Measurements from ENCODE around the gene PAK6. TPM values are rescaled to one million over a fixed set of nuclear protein-coding genes. Genes with fewer than 3 reads are reported as not detected.
A peak's percentile ranks its signal among the peaks of the same experiment; 100 is the strongest.

The PAK6 gene
- total RNA-seq: not detected in 2 replicates

GRCh38 chr15:40238532-40239403 lies at the start of gene PAK6:
PAK6 (plus strand) TSS chr15:40239063; CDS start chr15:40264786, 25,723 bp downstream.
- no peak for DNase-seq (ENCODE audit: low read depth, low spot score)

- peak; percentile 55 for DNase-seq (ENCODE audit: low read depth, low spot score)
These were observed 48.3 kb upstream of the PAK6 start for GRCh38 chr15:40190591-40190990.

GRCh38 chr15:40192942-40193341 lies 45.9 kb upstream of the PAK6 start:
- no peak for DNase-seq (ENCODE audit: low read depth, low spot score)

- DNase-seq (ENCODE audit: low read depth, low spot score): no peak
These were observed 41.4 kb upstream of the PAK6 start for GRCh38 chr15:40197434-40197833.

GRCh38 chr15:40198355-40199085 lies 40.3 kb upstream of the PAK6 start:
- no peak for DNase-seq (ENCODE audit: low read depth, low spot score)

- DNase-seq (ENCODE audit: low read depth, low spot score): no peak
These were observed 34.8 kb upstream of the PAK6 start for GRCh38 chr15:40204100-40204499.

GRCh38 chr15:40217166-40217824 lies 21.6 kb upstream of the PAK6 start:
- peak; percentile 32 for DNase-seq (ENCODE audit: low read depth, low spot score)

GRCh38 chr15:40219801-40220200 lies 19.1 kb upstream of the PAK6 start:
- DNase-seq (ENCODE audit: low read depth, low spot score): peak; percentile 35

- DNase-seq (ENCODE audit: low read depth, low spot score): no peak
These were observed 16.7 kb upstream of the PAK6 start for GRCh38 chr15:40222131-40222530.

GRCh38 chr15:40226736-40227135 lies 12.1 kb upstream of the PAK6 start:
- DNase-seq (ENCODE audit: low read depth, low spot score): no peak

- no peak for DNase-seq (ENCODE audit: low read depth, low spot score)
These were observed 9.5 kb upstream of the PAK6 start for GRCh38 chr15:40229316-40229715.

GRCh38 chr15:40229956-40230355 lies 8.9 kb upstream of the PAK6 start:
- DNase-seq (ENCODE audit: low read depth, low spot score): no peak

GRCh38 chr15:40232625-40233070 lies 6.2 kb upstream of the PAK6 start:
- DNase-seq (ENCODE audit: low read depth, low spot score): no peak

GRCh38 chr15:40233727-40234577 lies 4.9 kb upstream of the PAK6 start:
- DNase-seq (ENCODE audit: low read depth, low spot score): no peak

- no peak for DNase-seq (ENCODE audit: low read depth, low spot score)
These were observed 4.1 kb upstream of the PAK6 start for GRCh38 chr15:40234783-40235182.

- no peak for DNase-seq (ENCODE audit: low read depth, low spot score)
These were observed 3.5 kb upstream of the PAK6 start for GRCh38 chr15:40235201-40235885.

GRCh38 chr15:40239404-40239692 lies 485 bp downstream of the PAK6 start:
- no peak for DNase-seq (ENCODE audit: low read depth, low spot score)

GRCh38 chr15:40239693-40240618 lies 1.1 kb downstream of the PAK6 start:
- no peak for DNase-seq (ENCODE audit: low read depth, low spot score)

GRCh38 chr15:40240619-40241221 lies 1.9 kb downstream of the PAK6 start:
- no peak for DNase-seq (ENCODE audit: low read depth, low spot score)
